Left colon (tissue), 2 donors: ENCODE measurements around the gene MAP4K3. TPM values are rescaled to one million over a fixed set of nuclear protein-coding genes. Genes with fewer than 3 reads are reported as not detected.
A peak's percentile ranks its signal among the peaks of the same experiment; 100 is the strongest.
"Not testable (repeated sequence)": the region's sequence is repeated elsewhere in the genome, so short reads cannot be mapped to it uniquely, and the experiment has no call there.

ENCODE experiments used
- ATAC-seq: fragments of 200-7000 bp; cut with Tn5 transposase; one replicate; pipeline ENCODE4 v1.9.1; 2020; ENCODE audit warnings: mild to moderate bottlenecking, moderate library complexity
- DNase-seq, 2 donors: peaks; one replicate each; pipeline ENCODE4 v3.0.0-alpha.2; 2020
- intact Hi-C, 2 donors: fragments of 100-400 bp; cut with DNase I in 1 of 2; cut with micrococcal nuclease in 1 of 2; formaldehyde crosslinking; loops; one replicate each; pipeline versions ENCODE4 v1.11.2 to v1.14.0; 2022; cut with DNase I, micrococcal nuclease
- total RNA-seq, 2 donors: library from RNA; stranded (reverse); fragmentation: NEBNext Ultra II Directional; extraction: Animal tissue kit (Norgen Biotek cat#: 25700); gene quantifications; one replicate each; pipeline ENCODE4 v1.2.1, GENCODE V29; 2021
- donor health status: DM: no; HTN: no; CAD: no.
- donor health status: DM: yes; HTN: yes; CAD: no.

MAP4K3 gene
- total RNA-seq, 2 donors from 2014 or later, result 29.4 to 30.0 TPM

- intact Hi-C loops, result loop anchor here in 1 of 2 donors (10.0 kb wide), 1 partner anchor 51 kb away; the partner anchor contains the start of gene MAP4K3
- ATAC-seq, DNase-seq: not testable (repeated sequence)
Observed at GRCh38 chr2:39384071-39384470, 53.0 kb downstream of the MAP4K3 start.

DNA sequence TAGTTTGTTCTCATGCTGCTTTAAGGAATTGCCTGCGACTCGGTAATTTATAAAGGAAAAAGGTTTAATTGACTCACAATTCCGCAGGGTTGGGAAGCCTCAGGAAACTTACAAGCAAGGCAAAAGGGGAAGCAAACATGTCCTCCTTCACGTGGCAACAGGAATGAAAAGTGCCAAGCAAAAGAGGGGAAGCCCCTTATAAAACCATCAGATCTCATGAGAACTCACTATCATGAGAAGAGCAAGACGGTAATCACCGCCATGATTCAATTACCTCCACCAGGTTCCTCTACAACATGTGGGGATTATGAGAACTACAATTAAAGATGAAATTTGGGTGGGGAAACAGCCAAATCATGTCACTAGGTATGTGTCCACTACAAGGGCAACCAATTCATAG lies 53.9 kb downstream of the MAP4K3 start:
- intact Hi-C loops, result loop anchor here in 1 of 2 donors (10.0 kb wide), 1 partner anchor 52 kb away; the partner anchor contains the start of gene MAP4K3
- ATAC-seq (no peak), DNase-seq (no peak)

DNA sequence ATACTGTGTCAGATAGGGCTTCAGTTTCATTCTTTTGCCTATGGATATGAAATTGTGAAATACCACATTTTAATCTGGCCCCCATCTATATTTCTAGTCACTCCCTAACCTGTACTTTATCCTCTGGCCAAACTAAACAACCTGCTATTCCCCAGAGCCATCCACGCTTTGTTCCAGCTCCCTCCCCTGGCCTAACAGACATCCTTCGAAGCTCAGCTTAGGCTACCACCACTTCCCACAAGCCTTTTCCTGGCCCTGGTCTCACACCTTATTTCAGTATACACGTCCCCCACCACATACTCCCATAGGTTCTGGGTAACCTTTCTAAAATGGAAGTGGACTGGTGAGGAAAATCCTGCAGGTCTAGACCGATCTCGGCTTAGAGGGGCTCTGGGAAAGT lies 55.4 kb downstream of the MAP4K3 start:
- ATAC-seq (peak; percentile 33), DNase-seq (no peak)
- intact Hi-C loops, result loop anchor here in 1 of 2 donors (10.0 kb wide), 1 partner anchor 53 kb away; the partner anchor contains the start of gene MAP4K3

- ATAC-seq, result peak; percentile 8
- no peak for DNase-seq
- intact Hi-C loops, result loop anchor here in 1 of 2 donors (10.0 kb wide), 1 partner anchor 54 kb away; the partner anchor contains the start of gene MAP4K3
Observed at GRCh38 chr2:39380525-39381150, 56.4 kb downstream of the MAP4K3 start.

- intact Hi-C loops, result loop anchor here in 1 of 2 donors (10.0 kb wide), 1 partner anchor 55 kb away; the partner anchor contains the start of gene MAP4K3
- ATAC-seq (peak; percentile 89), DNase-seq (no peak)
Observed at GRCh38 chr2:39379643-39380524, 57.2 kb downstream of the MAP4K3 start.

DNA sequence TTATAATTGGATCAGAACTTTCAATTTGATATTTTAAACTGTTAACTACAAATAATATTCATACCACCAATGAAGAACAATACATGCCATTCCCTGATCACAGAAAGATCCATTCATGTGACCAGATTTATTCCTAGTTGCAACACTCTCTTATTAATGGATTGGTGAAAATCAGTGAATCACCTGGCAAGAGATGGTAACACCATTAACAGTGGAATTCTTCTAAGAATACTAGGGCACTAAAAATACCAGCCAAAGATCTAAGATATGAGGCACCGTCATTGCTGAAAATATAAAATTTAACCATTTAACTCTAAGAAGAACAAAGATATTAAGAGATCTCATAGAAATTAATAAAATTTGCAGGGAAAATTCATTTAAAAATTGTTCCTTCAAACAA lies 58.1 kb downstream of the MAP4K3 start:
- intact Hi-C loops, result no loop called here
- no peak for DNase-seq
- ATAC-seq, result no peak

DNA sequence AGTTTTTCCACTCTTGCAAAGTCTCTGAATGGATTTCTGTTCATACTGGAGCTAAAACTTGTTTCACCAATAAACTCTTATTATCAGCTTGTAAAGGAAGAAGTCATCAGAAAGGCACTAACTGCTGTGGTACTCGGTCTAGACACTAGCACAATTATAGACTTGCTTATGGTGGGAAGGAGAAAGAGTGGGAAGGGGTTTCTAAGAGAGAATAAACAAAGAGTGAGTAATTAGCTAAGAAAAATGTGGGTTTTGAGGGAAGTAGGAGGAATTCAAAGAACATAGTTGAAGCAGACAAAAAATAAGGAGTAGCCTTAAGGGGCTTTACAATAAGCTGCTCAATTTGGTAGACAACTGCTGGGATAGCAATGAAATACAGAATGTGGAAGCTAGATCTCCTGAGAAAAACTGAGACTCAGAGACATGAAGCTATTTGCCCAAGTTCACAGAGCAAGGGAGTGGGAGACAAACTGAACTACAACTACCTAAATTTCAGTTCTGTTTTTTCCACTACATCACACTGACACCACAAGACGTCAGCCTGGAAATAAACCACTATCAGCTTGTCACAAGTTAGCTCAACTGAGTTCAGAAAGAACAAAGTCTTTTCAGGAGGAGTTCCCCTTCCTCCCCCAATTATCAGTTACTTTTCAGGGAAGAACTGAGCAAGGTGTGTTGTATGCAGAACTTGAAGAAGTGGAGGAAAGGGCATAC lies 59.7 kb downstream of the MAP4K3 start:
- intact Hi-C loops, result no loop called here
- no peak for ATAC-seq
- DNase-seq, result no peak

GRCh38 chr2:39375917-39376316 lies 61.2 kb downstream of the MAP4K3 start:
- no peak for ATAC-seq
- no peak for DNase-seq
- intact Hi-C loops, result no loop called here

DNA sequence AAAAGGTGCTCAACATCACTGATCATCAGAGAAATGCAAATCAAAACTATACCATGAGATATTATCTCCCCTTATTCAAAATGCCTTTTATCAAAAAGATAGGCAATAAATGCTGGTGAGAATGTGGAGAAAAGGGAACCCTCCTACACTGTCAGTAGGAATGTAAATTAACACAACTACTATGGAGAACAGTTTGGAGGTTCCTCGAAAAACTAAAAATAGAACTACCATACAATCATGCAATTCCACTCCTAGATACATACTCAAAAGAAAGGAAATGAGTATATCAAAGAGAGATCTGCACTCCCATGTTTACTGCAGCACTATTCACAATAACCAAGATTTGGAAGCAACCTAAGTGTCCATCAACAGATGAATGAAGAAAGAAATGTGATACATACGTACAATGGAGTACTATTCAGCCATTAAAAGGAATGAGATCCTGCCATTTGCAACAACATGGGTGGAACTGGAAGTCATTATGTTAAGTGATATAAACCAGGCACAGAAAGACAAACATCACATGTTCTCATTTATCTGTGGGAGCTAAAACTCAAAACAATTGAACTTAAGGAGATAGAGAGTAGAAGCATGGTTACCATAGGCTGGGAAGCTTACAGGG lies 63.8 kb downstream of the MAP4K3 start:
- no peak for ATAC-seq
- DNase-seq, result no peak
- intact Hi-C loops, result no loop called here

DNA sequence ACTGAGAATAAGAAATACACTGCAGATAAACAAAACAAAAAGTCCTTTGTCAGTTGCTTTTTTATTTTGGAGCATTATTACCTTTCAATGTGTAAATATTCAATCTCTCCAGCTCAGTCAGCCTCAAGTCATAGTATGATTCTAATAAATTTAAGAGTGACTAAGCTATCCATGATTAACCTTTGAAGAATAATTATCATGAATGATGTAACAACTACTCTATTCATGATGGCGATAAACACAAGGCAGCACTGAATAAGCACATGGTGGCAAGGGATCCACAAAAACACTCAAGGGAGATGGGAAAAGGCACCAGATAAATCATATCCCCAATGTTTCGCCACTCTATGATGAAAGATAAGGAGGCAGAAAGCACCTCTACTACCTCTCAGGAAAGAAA lies 67.0 kb downstream of the MAP4K3 start:
- ATAC-seq (no peak), DNase-seq (no peak)
- intact Hi-C loops, result no loop called here

DNA sequence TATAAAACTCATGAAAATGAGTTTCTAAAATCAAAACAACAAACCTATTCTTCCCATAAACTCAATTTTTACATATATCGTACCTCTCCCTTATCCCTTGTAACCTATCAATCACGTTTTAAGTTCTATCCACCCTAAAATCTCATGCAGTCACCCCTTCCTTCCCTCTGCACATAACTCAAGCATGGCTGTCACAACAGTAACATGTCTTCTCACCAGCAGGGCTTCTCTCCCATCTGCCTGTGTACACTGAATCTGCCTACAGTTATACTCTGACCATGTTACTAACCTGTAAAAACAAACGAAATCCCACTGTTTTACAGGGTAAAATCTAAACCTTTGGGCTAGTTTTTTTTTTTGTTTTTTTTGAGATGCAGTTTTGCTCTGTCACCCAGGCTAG lies 68.2 kb downstream of the MAP4K3 start:
- intact Hi-C loops, result no loop called here
- ATAC-seq (no peak), DNase-seq (no peak)

DNA sequence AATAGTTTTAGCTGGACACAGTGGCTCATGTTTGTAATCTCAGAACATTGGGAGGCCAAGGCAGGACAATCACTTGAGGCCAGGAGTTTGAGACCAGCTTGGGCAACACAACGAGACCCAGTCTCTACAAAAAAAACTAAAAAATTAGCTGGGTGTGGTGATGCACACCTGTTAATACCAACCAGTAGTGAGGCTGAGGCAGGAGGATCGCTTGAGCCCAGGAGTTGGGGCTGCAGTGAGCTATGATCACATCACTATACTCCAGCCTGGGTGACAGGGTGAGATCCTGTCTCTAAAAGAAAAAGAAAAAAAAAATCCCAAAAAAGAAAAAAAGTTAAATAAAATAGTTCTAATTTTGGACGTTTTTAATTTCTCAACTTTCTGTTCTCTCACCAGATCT lies 68.7 kb downstream of the MAP4K3 start:
- DNase-seq (no peak), ATAC-seq (no peak)
- intact Hi-C loops, result no loop called here

DNA sequence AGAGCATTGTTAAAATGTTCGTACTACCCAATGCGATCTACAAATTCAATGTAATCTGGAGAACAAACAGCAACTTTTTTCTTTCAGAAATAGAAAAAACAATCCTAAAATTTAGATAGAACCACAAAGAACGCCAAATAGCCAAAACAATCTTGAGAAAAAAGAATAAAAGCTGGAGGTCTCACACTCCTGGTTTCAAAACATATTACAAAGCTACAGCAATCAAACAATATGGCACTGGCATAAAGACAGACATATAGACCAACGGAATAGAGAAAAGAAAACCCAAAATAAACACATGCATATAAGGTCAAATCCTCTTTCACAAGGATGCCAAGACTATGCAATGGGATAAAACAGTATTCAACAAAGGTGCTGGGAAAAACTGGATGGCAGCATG lies 74.5 kb downstream of the MAP4K3 start:
- intact Hi-C loops, result no loop called here

DNA sequence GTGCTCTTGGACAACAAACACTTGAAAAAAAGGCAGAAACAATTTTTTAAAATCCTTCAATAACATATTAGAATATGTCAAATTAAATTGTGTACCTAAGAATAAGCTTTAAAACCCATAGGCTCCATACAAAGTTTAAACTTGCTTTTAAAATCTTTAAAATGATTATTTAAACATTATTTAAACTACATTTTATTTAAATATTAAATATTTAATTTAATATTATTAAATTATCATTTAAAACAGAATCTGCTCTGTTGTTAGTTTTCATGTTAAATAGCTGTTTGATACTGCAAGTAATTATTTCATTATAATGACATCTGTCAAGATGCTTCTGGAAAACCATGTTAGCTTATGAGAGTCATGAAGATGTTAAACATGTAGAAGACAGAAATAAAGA lies 75.6 kb downstream of the MAP4K3 start:
- ATAC-seq, result no peak
- intact Hi-C loops, result no loop called here
- no peak for DNase-seq

More for the DNA sequence above, 74.5 kb downstream of the MAP4K3 start:
- DNase-seq (no peak), ATAC-seq (no peak)

- ATAC-seq, DNase-seq, intact Hi-C loops: not testable (repeated sequence)
Observed at GRCh38 chr2:39360342-39360741, 76.7 kb downstream of the MAP4K3 start.

- intact Hi-C loops, result no loop called here
- no peak for DNase-seq
- ATAC-seq, result no peak
Observed at GRCh38 chr2:39359453-39360038, 77.5 kb downstream of the MAP4K3 start.

DNA sequence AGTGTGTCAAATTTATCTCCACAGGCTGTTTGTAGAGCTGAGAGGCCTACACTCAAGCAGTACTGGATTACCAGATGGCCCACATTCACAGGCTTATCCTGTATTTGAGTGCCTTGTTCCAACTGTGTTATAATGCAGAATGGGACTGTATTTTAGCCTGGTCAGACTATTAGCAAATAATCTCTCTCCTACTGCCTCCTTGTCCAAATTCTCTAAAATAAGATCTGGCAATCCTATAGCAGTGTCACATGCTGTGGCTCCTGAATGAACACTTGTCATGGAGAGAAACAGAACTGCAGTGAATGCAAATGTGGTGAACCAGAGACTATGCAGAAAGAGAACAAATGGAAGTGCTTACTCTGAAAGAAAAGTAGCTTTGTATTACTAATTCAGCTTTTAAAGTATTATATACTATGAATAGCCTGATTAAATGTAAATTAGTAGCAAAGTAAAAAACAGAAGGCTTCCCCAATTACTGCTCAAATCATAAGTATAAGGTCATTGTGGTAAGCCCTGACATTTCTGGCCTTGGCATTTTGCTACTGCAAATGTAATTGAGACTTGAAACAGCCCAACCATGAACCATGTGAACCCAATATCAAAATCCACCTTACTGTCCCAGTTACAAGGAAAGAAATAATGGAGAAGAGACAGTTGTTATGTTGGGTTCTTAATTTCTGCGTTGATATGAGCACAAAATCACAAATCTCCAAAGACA lies 80.0 kb downstream of the MAP4K3 start:
- ATAC-seq (no peak), DNase-seq (no peak)
- intact Hi-C loops, result no loop called here

DNA sequence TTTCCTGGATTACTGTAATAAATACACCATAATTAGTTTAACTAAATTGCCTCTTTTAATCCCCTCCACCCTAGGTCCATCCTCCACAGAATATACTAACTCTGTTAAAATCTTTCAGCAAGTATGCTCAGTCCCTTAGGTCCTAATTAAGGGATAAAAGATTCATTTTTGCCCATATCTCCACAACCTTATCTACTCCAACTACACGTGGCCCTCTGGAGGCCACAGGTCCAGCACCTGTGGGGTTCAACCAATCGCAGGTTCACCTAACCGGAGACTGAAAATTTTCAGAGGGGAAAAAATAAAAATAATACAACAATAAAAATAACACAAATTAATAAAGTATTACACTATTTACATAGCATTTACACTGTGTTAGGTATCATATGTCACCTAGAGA lies 86.4 kb downstream of the MAP4K3 start:
- DNase-seq (no peak), ATAC-seq (no peak)
- intact Hi-C loops, result no loop called here
